ENCODE results near the gene NR1D2.
"Not testable (repeated sequence)": the region's sequence is repeated elsewhere in the genome, so short reads cannot be mapped to it uniquely, and the experiment has no call there.

The NR1D2 gene

DNA sequence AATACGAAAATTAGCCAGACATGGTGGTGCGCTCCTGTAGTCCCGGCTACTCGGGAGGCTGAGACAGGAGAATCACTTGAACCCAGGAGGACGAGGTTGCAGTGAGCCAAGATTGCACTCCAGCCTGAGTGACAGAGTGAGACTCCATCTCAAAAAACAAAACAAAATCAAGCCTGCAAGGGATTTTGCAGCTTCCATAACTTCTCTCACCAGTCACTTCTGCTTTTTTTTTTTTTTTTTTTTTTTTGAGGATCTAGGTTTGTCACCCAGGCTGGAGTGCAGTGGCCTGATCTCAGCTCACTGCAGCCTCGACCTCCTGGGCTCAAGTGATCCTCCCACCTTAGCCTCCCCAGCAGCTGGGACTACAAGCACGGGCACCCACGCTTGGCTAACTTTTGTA, 65.7 kb downstream of the NR1D2 start:
- not testable (repeated sequence) for DNase-seq

DNA sequence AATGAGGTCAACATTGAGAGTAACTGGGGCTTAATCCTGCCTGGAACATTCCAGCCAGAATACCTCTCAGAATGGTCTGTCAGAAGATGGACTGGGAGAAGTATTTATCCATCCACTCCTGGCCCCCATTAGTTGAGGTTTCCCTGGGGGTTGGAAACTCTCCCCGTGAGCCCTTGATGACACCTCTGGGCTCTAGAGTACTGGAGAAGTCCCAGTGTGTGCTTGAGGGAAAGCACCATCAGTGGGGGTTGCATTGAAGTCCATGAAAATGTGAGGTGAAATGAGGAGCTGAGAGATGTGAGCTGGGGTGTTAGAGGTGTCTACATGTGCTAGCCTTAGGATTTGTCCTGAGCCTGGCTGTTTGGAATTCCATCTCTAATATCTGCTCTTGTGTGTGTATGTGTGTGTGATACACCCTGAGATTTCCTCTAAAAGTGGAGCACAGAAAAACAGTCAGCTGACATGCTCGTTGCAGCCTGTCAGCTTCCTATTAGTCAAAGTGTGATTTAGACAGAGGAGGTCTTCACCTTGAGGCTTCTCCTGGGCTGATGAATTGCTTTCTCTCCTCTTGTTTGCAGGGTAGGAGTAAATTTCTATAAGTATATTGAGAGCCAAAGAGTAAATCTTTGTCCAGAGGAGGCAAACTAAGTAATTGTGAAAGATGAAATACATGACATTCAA, 67.6 kb downstream of the NR1D2 start:
- peak in 1 of 3 experiments; percentile 2 for DNase-seq

DNA sequence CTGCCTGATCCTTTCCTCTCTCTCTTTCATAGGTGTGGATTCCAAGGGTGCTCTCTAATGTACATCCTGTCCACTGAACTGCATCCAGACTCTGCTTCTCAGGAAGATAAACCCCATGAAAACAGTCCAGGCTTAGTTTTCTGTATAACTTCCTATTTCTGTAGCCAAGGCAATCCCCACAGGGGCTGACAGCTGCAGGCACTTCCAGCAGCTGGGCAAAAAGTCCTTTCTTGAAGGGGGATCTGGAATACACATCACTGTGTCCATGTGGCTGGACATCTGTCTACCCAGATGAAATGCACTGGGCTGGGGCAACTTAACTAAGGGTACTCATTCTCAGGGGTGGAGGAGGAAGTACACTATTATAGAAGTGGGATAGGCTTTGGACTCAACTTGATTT, 72.2 kb downstream of the NR1D2 start:
- DNase-seq: no peak

DNA sequence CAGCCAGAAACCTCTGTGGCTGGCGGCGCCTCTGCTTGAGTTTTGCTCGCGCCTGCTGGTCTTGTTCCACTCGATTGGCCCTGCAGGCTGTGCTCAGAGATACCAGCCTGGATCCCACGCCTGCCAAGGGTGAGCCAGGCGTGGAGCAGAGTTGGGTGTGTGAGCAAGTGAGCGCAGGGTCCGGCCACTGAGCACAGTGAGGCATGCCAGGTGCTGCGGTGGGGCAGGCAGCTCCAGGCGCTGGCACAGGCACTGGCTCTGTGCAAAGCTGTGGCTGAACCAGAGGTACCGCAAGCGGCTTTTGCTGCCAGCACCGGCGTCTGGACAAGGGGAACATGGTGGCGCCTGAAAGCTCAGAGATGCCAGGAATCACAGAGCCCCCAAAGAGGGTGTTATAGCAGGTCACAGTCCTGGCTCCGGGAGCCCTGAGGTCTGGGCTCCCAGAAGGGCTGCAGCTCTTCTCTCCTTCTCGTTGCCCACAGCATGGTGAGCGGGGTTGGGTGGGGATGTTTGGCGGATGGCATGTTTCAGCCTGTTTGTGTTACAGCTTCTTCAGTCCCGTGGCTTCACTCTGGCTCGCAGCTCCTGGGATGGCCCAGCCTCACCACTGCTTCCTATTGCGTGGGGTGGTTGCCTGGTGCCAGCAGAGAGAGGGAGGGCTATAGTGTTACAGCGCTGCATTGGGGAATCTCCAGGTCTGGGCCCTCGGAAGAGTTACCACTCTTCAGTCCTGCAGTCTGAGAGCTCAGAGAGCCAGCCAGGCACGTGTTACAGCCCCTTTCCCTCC, 73.9 kb downstream of the NR1D2 start:
- DNase-seq: no peak

DNA sequence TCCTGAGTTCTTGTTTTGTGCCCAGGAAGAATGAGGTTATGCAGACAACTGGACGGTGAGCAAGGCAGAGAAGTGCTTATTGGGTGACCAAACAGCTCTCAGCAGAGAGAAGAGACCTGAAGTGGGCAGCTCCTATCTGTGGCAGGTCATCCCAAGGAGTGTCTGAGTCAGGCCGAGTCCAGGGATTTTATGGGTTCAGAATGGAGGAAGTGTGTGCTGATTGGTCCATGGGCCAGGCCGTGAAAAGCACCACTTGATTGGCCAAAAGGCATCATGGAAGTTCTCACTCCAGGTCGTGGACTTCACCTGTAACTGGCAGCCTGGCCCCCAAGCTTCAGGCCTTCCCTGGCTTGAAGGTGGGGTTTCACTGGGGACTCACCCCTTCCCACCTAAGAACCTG, 74.5 kb downstream of the NR1D2 start:
- DNase-seq: no peak

DNA sequence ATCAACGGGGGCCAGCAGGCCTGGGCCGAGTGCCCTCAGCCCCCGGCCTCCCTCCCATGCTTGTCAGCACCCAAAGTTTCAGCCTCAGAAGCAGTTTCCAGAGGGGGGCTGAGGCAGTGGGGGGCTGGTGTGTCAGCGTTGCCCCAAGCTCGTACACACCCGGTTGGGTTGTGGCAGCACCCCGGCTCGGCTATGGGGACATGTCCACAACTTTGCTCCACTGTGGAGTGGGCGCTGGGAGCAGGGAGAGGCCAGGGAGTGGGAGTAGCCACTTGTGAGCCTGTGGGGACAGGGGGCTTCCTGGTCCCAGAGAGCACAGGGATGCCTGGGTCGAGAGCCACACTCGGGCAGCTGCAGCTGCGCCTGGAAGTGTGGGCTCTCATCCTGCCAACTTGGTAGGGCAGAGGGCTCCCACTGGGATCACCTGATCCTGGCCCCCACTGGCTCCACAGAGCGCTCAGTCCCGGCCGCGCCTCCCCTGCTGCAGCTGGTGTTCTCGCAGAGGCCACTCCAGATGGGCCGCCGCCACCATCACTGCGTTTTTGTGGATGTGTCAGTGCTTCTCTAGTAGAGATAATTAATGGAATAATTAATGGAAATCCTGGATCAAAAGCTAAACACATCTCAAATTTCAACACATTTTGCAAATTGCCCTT, 75.1 kb downstream of the NR1D2 start:
- DNase-seq: no peak

DNA sequence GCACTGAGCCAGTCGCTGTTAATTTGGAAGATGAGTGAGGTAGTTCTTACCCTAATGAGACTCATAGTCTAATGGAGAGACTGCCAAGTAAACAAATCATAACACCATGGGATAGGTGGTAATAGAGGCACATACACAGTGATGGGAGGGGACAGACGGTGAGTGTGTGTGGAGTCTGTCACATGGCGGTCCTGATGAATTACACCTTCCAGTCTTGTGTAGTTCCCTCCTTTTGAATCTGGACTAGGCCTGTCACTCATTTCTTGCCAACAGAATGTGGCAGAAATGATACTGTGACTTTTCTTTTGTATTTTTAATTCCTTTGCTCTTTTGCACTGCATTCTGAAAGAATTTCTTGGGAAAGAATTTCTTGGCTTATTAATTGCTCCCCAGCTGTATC, 78.1 kb downstream of the NR1D2 start:
- DNase-seq: peak in 1 of 3 experiments; percentile 43

DNA sequence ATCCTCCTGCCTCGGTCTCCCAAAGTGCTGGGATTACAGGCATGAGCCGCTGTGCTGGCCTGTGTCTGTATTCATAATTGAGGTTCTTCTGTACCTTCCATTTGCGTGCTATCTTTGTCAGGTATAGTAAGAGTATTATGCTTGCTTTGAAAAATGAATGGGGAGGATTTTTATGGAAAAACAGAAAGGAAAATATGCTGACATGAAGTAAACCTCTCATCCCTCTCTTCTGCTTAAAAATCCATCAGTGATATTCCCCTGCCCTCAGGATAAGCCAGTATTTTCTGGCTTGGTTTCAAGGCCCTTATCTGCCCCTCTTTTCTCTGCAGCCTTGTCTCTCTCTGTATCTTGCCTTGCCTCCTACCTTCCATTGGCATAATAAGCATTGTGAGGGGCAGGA, 80.7 kb downstream of the NR1D2 start:
- no peak for DNase-seq

DNA sequence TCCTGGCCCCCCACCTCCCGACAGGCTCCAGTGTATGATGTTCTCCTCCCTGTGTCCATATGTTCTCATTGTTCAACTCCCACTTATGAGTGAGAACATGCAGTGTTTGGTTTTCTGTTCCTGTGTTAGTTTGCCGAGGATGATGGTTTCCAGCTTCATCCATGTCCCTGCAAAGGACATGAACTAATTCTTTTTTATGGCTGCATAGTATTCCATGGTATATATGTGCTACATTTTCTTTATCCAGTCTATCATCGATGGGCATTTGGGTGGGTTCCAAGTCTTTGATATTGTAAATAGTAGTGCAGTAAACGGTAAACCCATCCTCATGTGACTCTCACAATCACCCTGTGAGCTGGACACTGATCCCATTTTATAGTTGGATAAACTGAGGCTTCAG, 81.6 kb downstream of the NR1D2 start:
- DNase-seq: not testable (repeated sequence)

DNA sequence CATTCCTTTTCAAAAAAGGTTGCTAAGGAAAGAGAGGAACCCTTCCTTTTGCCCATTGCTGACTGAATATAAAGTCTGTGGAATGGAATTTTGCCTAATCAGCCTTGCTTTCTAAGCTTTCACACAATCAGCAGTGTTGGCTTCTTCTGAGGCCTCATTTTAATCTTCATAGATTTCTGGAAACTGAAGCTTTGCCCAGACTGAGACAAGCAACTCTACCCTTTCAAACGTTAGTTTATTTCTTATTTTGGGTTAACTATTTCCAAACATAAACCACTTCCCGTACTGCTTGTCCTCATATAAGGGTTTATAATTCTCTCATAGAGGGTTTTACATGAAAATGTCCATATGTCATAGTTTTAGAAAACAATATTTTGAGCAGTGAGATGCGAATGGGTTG, 82.9 kb downstream of the NR1D2 start:
- DNase-seq: no peak
